ACHN (cell line): ENCODE measurements around the gene NHS.

ENCODE experiments used
- DNase-seq: peaks from one replicate; pipeline ENCODE4 v3.0.0-alpha.2; 2015
- in situ Hi-C: cut with HindIII; loops from 2 replicates; pipeline ENCODE4 v1.10.0; 2017; ENCODE audit warnings: low sequenced_read_pairs, low pct_ligation_motif_present, low pct_unique_long_range_greater_than_20kb

The NHS gene

GRCh38 chrX:17707731-17708130 lies 332.7 kb downstream of the NHS start:
- no peak for DNase-seq
- in situ Hi-C loops, result no loop called here

- in situ Hi-C loops, result no loop called here
- no peak for DNase-seq
Measured at GRCh38 chrX:17710871-17711301, 335.9 kb downstream of the NHS start.

- in situ Hi-C loops, result no loop called here
- no peak for DNase-seq
Measured at GRCh38 chrX:17713288-17713687, 338.3 kb downstream of the NHS start.

- no peak for DNase-seq
- in situ Hi-C loops, result no loop called here
Measured at GRCh38 chrX:17718649-17719165, 343.7 kb downstream of the NHS start.

GRCh38 chrX:17719711-17720110 lies 344.7 kb downstream of the NHS start:
- in situ Hi-C loops, result no loop called here

GRCh38 chrX:17721715-17722114 lies 346.7 kb downstream of the NHS start:
- DNase-seq, result no peak
- in situ Hi-C loops, result no loop called here

More at GRCh38 chrX:17719711-17720110, 344.7 kb downstream of the NHS start:
- no peak for DNase-seq

GRCh38 chrX:17725181-17725580 lies 350.2 kb downstream of the NHS start:
- no peak for DNase-seq

GRCh38 chrX:17732138-17732783 lies 357.3 kb downstream of the NHS start:
- no peak for DNase-seq
- in situ Hi-C loops, result no loop called here

More at GRCh38 chrX:17725181-17725580, 350.2 kb downstream of the NHS start:
- in situ Hi-C loops, result no loop called here

GRCh38 chrX:17735406-17735805 lies 360.4 kb downstream of the NHS start:
- in situ Hi-C loops, result no loop called here
- no peak for DNase-seq

GRCh38 chrX:17736478-17736855 lies 361.5 kb downstream of the NHS start:
- in situ Hi-C loops, result no loop called here
- no peak for DNase-seq

GRCh38 chrX:17736856-17737709 lies 362.1 kb downstream of the NHS start, which contains the start of gene SCML1:
Gene SCML1, plus strand, starts transcription at chrX:17737493. Its CDS starts 6,694 bp downstream, at chrX:17744187.
- in situ Hi-C loops, result no loop called here
- DNase-seq, result peak; percentile 88

GRCh38 chrX:17737710-17737985 lies 362.6 kb downstream of the NHS start:
- no peak for DNase-seq
- in situ Hi-C loops, result no loop called here

- in situ Hi-C loops, result no loop called here
- peak; percentile 38 for DNase-seq
Measured at GRCh38 chrX:17737986-17738713, 363.1 kb downstream of the NHS start.

- in situ Hi-C loops, result no loop called here
- DNase-seq, result peak; percentile 4
Measured at GRCh38 chrX:17738737-17739535, 363.9 kb downstream of the NHS start.

- in situ Hi-C loops, result no loop called here
- no peak for DNase-seq
Measured at GRCh38 chrX:17740137-17741122, 365.4 kb downstream of the NHS start.

GRCh38 chrX:17741123-17741511 lies 366.1 kb downstream of the NHS start:
- no peak for DNase-seq
- in situ Hi-C loops, result no loop called here

- in situ Hi-C loops, result no loop called here
- no peak for DNase-seq
Measured at GRCh38 chrX:17743913-17744312, 368.9 kb downstream of the NHS start.
